Sigmoid colon (tissue), 7 donors: ENCODE data around the gene TRIM59. TPM values are rescaled to one million over a fixed set of nuclear protein-coding genes. Genes with fewer than 3 reads are reported as not detected.

Experiments
- DNase-seq: peaks from one replicate; pipeline ENCODE4 v3.0.0-alpha.2; 2019
- H3K27ac ChIP-seq, 4 donors: fragments of 200-600 bp; sonication (generic); one replicate each; pipeline ENCODE4 v1.5.1; 2016 to 2019; ENCODE audit warnings: mild to moderate bottlenecking in 1 of 4
- H3K27me3 ChIP-seq, 3 donors: fragments of 200-600 bp; sonication (generic); one replicate each; pipeline ENCODE4 v1.5.1; 2019; ENCODE audit warnings: mild to moderate bottlenecking in 1 of 3
- H3K36me3 ChIP-seq, 4 donors: fragments of 200-600 bp; sonication (generic); one replicate each; pipeline ENCODE4 v1.5.1; 2016 to 2019
- H3K4me1 ChIP-seq, 4 donors: fragments of 200-600 bp; sonication (generic); one replicate each; pipeline ENCODE4 v1.5.1; 2017 to 2019
- H3K4me3 ChIP-seq, 4 donors: fragments of 200-600 bp; sonication (generic); one replicate each; pipeline ENCODE4 v1.5.1; 2017 to 2019; ENCODE audit warnings: mild to moderate bottlenecking in 2 of 4, moderate library complexity in 1 of 4
- H3K9me3 ChIP-seq, 4 donors: fragments of 200-600 bp in 3 of 4; sonication (generic) in 3 of 4; one replicate each; pipeline versions ENCODE4 v1.5.1 to v1.6.1; 2013 to 2019
- EP300 ChIP-seq, 4 donors: sonication (generic); formaldehyde crosslinking; IDR thresholded peaks; one replicate each; pipeline ENCODE4 v1.6.1; 2017; ENCODE audit warnings: antibody characterized with exemption in 4 of 4
- POLR2A ChIP-seq, 2 donors: fragments of 450-650 bp; IDR thresholded peaks; one replicate each; pipeline ENCODE4 v1.6.1; 2016; ENCODE audit warnings: antibody characterized with exemption in 2 of 2, mild to moderate bottlenecking in 2 of 2, moderate library complexity in 2 of 2
- POLR2AphosphoS5 ChIP-seq, 4 donors: sonication (generic); formaldehyde crosslinking; IDR thresholded peaks; one replicate each; pipeline ENCODE4 v1.6.1; 2017; ENCODE audit warnings: antibody characterized with exemption in 4 of 4
- WGBS, 2 donors: extraction: QIAGEN DNeasy Blood & Tissue Kit; methylation state at CpG; one replicate each; pipeline ENCODE4 v1.1.7; 2013; 5-methylcytosine and 5-hydroxymethylcytosine counted together
- intact Hi-C: fragments of 100-400 bp; cut with DNase I; formaldehyde crosslinking; loops from one replicate; pipeline ENCODE4 v1.15.1; 2023
- polyA plus RNA-seq, 3 donors: library from polyadenylated mRNA; stranded (reverse); fragments of 200-250 nt; gene quantifications; one replicate each; pipeline ENCODE4 v1.2.3, GENCODE V29; 2013
- total RNA-seq, 4 donors: library from RNA; depleted of rRNA; stranded (reverse); fragments of >200 nt; gene quantifications; one replicate each; pipeline ENCODE4 v1.1.0, GENCODE V29; 2016
- TF ChIP-seq, protein P1 (sequence below), 4 experiments: fragments of 450-650 bp in 3 of 4; fragments of 200-600 bp in 1 of 4; IDR thresholded peaks; one replicate each; pipeline ENCODE4 v1.5.1; 2016 to 2019; ENCODE audit warnings: antibody characterized with exemption in 4 of 4, mild to moderate bottlenecking in 3 of 4, moderate library complexity in 2 of 4
- donor health status: healthy with polysubstance abuse.
- donor health status: Bipolar disorder and iron deficiency.
- donor health status: healthy.

The TRIM59 gene
- total and polyA plus RNA-seq, 7 donors, result 0.60 to 6.1 (median 5.0) TPM

DNA sequence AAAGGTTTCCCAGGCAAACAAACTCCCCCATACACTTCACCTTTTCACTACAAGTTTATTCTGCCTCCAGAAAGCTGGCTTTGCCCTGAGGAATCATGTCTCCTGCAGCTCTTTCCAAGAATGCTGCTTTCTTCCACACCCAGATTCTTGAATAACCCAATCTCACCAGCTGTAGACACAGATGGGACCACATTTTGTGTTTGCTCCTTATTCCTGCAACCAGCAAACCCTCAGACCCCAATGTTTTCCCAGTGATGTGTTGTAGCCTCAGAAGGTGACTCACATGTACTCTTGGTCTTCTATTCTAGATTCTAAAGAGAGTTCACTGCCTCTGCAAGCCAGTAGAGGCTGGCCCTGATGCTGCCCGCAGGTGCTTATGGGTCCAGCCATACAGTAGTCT lies 23.6 kb upstream of the TRIM59 start:
- intact Hi-C loops, result no loop called here
- H3K9me3 ChIP-seq, result peaks cover 0 to 8% (median 0%) of the 10 kb centered on the region in 4 donors
- peaks cover 0 to 4% (median 0%) of the 10 kb centered on the region in 3 donors for H3K27me3 ChIP-seq
- no peak for DNase-seq
- H3K4me3 ChIP-seq, result no peak overlapping the region
- no peaks in the 10 kb centered on the region for H3K4me1 ChIP-seq
- H3K27ac ChIP-seq, result no peak overlapping the region
- 43 to 53% methylated on average over 1 of the region's 1 CpG for WGBS, 2 donors
- TF ChIP-seq POLR2A (IDR thresholded peaks at IDR 0.05) (no peak), EP300 (IDR thresholded peaks at IDR 0.05) (no peak), POLR2AphosphoS5 (IDR thresholded peaks at IDR 0.05) (no peak)
- TF ChIP-seq, protein P1, sequence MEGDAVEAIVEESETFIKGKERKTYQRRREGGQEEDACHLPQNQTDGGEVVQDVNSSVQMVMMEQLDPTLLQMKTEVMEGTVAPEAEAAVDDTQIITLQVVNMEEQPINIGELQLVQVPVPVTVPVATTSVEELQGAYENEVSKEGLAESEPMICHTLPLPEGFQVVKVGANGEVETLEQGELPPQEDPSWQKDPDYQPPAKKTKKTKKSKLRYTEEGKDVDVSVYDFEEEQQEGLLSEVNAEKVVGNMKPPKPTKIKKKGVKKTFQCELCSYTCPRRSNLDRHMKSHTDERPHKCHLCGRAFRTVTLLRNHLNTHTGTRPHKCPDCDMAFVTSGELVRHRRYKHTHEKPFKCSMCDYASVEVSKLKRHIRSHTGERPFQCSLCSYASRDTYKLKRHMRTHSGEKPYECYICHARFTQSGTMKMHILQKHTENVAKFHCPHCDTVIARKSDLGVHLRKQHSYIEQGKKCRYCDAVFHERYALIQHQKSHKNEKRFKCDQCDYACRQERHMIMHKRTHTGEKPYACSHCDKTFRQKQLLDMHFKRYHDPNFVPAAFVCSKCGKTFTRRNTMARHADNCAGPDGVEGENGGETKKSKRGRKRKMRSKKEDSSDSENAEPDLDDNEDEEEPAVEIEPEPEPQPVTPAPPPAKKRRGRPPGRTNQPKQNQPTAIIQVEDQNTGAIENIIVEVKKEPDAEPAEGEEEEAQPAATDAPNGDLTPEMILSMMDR (IDR thresholded peaks at IDR 0.05), result no peak
- no peaks in the 10 kb centered on the region for H3K36me3 ChIP-seq

DNA sequence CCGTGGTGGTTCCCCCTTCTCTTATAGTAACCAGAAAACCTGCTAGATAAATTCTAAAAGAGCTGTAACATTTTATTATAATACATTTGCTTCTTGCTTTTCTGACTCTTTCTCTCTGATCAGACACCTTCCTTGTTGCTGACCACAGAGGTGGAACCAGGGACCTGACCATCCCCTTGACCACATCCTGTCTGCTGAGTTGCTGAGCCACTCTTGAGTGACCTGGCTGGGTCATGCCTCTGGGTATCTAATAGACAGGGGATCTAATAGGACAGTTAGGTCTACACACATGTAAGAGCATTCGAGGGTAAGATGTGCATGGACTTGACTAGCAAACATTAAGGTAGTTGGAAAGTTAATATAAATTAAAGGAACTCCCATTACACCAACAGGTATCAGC lies 22.8 kb upstream of the TRIM59 start:
- H3K27me3 ChIP-seq, result peaks cover 0 to 4% (median 0%) of the 10 kb centered on the region in 3 donors
- no peak for DNase-seq
- no peak overlapping the region for H3K4me3 ChIP-seq
- WGBS, 2 donors, result 66 to 80% methylated on average over 2 of the region's 2 CpGs
- H3K9me3 ChIP-seq, result peaks cover 0 to 8% (median 0%) of the 10 kb centered on the region in 4 donors
- no peak overlapping the region for H3K27ac ChIP-seq
- TF ChIP-seq POLR2AphosphoS5 (IDR thresholded peaks at IDR 0.05) (no peak), EP300 (IDR thresholded peaks at IDR 0.05) (no peak)
- TF ChIP-seq, protein P1 (IDR thresholded peaks at IDR 0.05), result no peak
- H3K36me3 ChIP-seq, result no peaks in the 10 kb centered on the region
- H3K4me1 ChIP-seq, result no peaks in the 10 kb centered on the region
- intact Hi-C loops, result no loop called here

- 76 to 87% methylated on average over 2 of the region's 2 CpGs for WGBS, 2 donors
- no peaks in the 10 kb centered on the region for H3K4me1 ChIP-seq
- H3K27ac ChIP-seq, result no peak overlapping the region
- H3K27me3 ChIP-seq, result peaks cover 0 to 4% (median 0%) of the 10 kb centered on the region in 3 donors
- H3K9me3 ChIP-seq, result peaks cover 0 to 8% (median 0%) of the 10 kb centered on the region in 4 donors
- no peak overlapping the region for H3K4me3 ChIP-seq
- intact Hi-C loops, result no loop called here
- TF ChIP-seq EP300 (IDR thresholded peaks at IDR 0.05) (no peak), POLR2AphosphoS5 (IDR thresholded peaks at IDR 0.05) (no peak), POLR2A (IDR thresholded peaks at IDR 0.05) (no peak)
- TF ChIP-seq, protein P1 (IDR thresholded peaks at IDR 0.05), result no peak
- DNase-seq, result no peak
- H3K36me3 ChIP-seq, result no peaks in the 10 kb centered on the region
Observed at GRCh38 chr3:160471892-160472291, 22.3 kb upstream of the TRIM59 start.

DNA sequence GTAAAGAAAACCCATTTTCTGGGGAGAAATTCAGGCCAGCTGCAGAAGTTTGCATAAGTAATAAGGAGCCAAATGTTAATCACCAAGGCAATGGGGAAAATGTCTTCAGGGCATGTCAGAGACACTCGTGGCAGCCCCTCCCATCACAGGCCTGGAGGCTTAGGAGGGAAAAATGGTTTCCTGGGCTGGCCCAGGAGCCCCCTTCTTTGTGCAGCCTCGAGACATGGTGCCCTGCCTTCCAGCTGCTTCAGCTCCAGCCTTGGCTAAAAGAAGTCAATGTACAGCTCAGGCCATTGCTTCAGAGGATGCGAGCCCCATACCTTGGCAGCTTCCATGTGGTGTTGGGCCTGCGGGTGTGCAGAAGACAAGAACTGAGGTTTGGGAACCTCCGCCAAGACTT lies 20.6 kb upstream of the TRIM59 start:
- peaks cover 0 to 8% (median 0%) of the 10 kb centered on the region in 4 donors for H3K9me3 ChIP-seq
- intact Hi-C loops, result no loop called here
- no peaks in the 10 kb centered on the region for H3K4me1 ChIP-seq
- H3K4me3 ChIP-seq, result no peak overlapping the region
- no peaks in the 10 kb centered on the region for H3K36me3 ChIP-seq
- H3K27me3 ChIP-seq, result peaks cover 0 to 4% (median 0%) of the 10 kb centered on the region in 3 donors
- no peak overlapping the region for H3K27ac ChIP-seq
- no peak for DNase-seq
- WGBS, 2 donors, result 78 to 90% methylated on average over 5 of the region's 5 CpGs
- TF ChIP-seq EP300 (IDR thresholded peaks at IDR 0.05), result no peak
- TF ChIP-seq, protein P1 (IDR thresholded peaks at IDR 0.05), result no peak
- no peak for TF ChIP-seq POLR2AphosphoS5 (IDR thresholded peaks at IDR 0.05)
- no peak for TF ChIP-seq POLR2A (IDR thresholded peaks at IDR 0.05)

DNA sequence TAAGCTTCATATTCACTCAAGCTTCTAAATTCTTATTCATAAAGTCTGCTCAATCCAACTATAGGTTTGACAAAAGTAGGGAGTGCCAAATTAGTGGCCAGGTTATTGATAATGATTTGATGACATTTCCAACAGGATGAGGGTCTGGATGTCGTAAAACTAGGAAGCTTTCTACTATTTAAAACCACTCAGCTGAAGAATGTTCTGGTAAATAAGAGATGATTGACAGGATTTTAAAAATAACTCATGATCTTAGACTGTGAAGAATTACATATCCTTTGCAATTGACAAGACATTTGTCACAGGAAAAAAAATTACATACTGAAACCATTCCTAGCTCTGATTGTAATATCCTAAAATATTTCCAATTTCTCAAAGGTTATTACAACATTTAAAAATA lies 15.4 kb upstream of the TRIM59 start:
- Histone ChIP-seq H3K9me3 (no peaks in the 10 kb centered on the region), H3K36me3 (no peaks in the 10 kb centered on the region), H3K27ac (no peak overlapping the region), H3K4me1 (no peaks in the 10 kb centered on the region), H3K4me3 (no peak overlapping the region), H3K27me3 (no peaks in the 10 kb centered on the region)
- intact Hi-C loops, result no loop called here
- no peak for DNase-seq
- 81 to 84% methylated on average over 1 of the region's 1 CpG for WGBS, 2 donors
- TF ChIP-seq POLR2AphosphoS5 (IDR thresholded peaks at IDR 0.05) (no peak), EP300 (IDR thresholded peaks at IDR 0.05) (no peak), POLR2A (IDR thresholded peaks at IDR 0.05) (no peak)
- TF ChIP-seq, protein P1 (IDR thresholded peaks at IDR 0.05), result no peak
